H7 (cell line): ENCODE data around the gene SNX32. TPM values are rescaled to one million over a fixed set of nuclear protein-coding genes. Genes with fewer than 3 reads are reported as not detected.
A peak's percentile ranks its signal among the peaks of the same experiment; 100 is the strongest.

Experiments used
- DNase-seq: peaks from one replicate; pipeline ENCODE4 v3.0.0; 2012
- H3K27me3 ChIP-seq: 2 replicates; pipeline ENCODE4 v1.6.0; 2011; ENCODE audit warnings: mild to moderate bottlenecking, low read length; ENCODE audit not compliant: control insufficient read depth, insufficient read depth
- H3K36me3 ChIP-seq: replicated peaks from 2 replicates; pipeline ENCODE4 v1.5.1; 2011; ENCODE audit warnings: low read length; ENCODE audit not compliant: control insufficient read depth, insufficient read depth
- H3K4me3 ChIP-seq: 2 replicates; pipeline ENCODE4 v1.5.1; 2011; ENCODE audit warnings: low read depth, mild to moderate bottlenecking, control low read depth, low read length, moderate library complexity; ENCODE audit not compliant: insufficient read depth
- total RNA-seq: library from RNA; depleted of rRNA; stranded (reverse); fragments of >200 nt; shearing (Covaris generic); gene quantifications from 2 replicates; pipeline ENCODE4 v1.2.3, GENCODE V29; 2014; rRNA removed

Gene SNX32
- total RNA-seq, 1 experiment from 2014 or later, result 0.80 TPM

DNA sequence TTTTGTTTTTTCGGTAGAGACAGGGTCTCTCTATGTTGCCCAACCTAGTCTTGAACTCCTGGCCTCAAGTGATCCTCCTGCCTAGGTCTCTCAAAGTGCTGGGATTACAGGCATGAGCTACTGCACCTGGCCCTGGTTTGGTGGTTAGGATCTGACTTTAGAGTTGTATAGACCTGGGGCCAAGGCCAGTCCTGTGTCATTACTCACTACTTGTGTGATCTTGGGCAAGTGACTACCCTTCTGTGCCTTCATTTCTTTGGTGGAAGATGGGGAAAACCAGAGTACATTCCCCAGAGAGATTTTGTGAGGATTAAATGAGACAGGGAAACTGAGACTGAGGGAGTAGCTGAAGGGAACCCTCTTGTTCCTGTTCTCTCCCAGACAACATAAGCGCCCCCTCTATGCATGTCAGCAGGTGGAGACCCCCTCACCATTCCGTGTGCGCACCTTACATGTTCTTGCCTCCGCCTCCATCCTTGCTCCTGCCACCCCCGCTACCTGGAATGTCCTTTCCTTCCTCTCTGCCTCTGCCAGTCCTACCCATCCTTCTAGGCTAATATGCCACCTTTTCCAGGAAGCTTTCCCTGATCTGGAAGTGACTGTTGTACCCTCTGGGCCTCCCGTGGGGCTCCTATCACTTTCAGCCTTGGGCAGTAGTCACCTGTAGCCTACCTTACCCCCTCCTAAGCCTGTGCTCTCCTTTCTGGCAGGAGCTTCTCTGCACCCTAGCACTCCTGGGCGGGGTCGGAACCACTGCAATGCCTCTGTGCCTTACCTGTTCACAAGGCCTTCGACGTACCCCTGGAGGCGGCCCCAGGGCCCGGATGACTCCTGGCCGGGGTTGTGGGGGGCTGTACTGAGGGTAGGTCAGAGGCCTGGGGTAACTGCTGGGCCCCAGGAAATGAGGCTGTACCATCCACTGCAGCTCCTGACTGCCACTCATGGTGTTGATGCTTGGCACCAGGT, 62.6 kb downstream of the SNX32 start:
- peaks cover 26% of the 10 kb centered on the region for H3K27me3 ChIP-seq
- H3K36me3 ChIP-seq, result no peaks in the 10 kb centered on the region; the same call in 1 of the 2 replicates
- H3K4me3 ChIP-seq, result no peak overlapping the region
- DNase-seq, result no peak

GRCh38 chr11:65897020-65897471, 63.3 kb downstream of the SNX32 start:
- H3K27me3 ChIP-seq, result peaks cover 32% of the 10 kb centered on the region
- no peak for DNase-seq
- no peak overlapping the region for H3K4me3 ChIP-seq
- H3K36me3 ChIP-seq, result no peaks in the 10 kb centered on the region; the same call in 1 of the 2 replicates

DNA sequence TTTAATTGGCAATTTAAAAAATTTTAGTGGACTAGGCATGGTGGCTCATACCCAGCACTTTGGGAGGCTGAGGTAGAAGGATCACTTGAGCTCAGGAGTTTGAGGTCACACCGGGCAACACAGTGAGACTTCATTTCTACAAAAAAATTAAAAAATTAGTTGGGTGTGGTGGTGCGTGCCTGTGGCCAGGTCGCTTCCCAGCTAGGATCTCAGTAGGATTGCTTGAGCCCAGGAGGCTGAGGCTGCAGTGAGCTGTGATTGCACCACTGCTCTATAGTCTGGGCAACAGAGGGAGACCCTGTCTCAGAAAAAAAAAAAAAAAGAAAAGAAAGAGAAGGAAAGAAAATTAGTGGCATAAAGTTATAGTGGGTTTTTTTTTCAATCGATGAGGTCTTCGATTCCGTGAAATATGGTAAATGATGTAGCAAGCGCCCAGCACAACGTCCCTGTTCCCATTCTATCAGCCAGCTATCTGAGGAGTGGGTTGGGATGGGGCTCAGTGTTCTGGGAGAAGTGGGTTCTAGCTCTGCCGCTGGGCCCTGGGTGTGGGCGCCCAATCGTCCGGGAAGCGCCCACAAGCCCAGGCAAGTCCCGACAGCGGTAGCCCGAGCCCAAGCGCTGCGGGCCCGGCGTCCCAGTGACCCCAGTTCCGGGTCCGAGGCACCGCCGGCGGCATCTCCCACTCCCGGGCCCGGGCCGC, 65.0 kb downstream of the SNX32 start:
- DNase-seq, result no peak
- Histone ChIP-seq H3K36me3 (no peaks in the 10 kb centered on the region; the same call in 1 of the 2 replicates), H3K27me3 (peaks cover 36% of the 10 kb centered on the region), H3K4me3 (peak overlapping the region; percentile 61)

- Histone ChIP-seq H3K27me3 (peaks cover 36% of the 10 kb centered on the region), H3K4me3 (peak overlapping the region; percentile 61), H3K36me3 (no peaks in the 10 kb centered on the region; the same call in 1 of the 2 replicates)
- peak; percentile 89 for DNase-seq
These were observed 65.8 kb downstream of the SNX32 start for GRCh38 chr11:65899356-65900124.

DNA sequence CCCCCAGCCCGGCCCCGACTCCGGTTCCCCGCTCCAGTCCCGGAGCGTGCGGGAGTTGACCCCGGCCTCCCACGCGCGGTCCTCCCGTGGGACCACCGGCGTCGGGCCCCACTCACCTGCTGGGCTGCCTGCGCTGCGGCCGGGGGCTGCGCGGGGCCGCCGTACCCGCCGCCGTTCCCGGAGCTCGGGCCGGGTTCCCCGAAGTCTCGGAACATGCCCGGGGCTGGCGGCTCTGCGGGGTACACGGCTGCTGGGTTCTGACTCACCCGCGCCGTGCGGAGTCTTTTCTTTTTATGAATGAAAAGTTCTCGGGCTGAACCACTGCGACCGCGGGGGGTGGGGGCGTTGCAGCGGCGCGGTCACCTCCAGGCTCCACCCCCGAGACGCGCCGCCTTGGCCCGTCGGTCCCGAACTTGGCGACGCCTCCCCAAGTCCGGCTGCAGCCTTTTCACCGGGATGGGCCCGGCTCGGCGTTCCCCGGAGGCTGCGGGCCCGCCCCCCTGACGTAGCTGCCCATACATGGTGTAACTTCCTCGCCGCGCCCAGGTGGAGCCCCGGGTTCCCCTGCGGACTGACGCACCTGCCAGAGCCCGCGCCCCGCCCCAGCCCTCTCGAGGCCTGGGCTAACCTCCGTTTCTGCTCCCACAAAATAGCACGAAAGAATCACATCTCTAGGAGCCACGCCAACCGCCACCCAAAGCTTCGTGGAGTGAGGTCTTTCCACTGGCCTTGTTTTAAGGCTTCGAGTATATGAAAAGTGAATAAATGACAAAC, 66.5 kb downstream of the SNX32 start, which contains the start of gene FOSL1:
Gene FOSL1 (minus strand): TSS at position 264 of the 774 bp plus-strand sequence. CDS start 49 bp downstream, at position 215.
- peak; percentile 99 for DNase-seq
- H3K36me3 ChIP-seq, result no peaks in the 10 kb centered on the region; the same call in 1 of the 2 replicates
- peak within 1 kb of the TSS; percentile 61 for H3K4me3 ChIP-seq
- H3K27me3 ChIP-seq, result peaks cover 36% of the 10 kb centered on the region

DNA sequence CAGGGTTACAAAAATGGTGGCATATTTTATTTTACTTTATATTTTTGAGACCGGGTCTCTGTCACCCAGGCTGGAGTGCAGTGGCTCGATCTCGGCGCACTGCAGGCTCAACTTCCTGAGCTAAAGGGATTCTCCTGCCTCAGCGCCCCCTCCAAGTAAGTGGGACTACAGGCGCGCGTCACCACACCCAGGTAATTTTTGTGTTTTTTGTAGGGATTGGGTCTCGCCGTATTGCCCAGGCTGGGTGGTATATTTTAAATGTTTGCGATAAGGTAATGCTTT, 67.1 kb downstream of the SNX32 start:
- H3K36me3 ChIP-seq, result no peaks in the 10 kb centered on the region; the same call in 1 of the 2 replicates
- H3K27me3 ChIP-seq, result peaks cover 36% of the 10 kb centered on the region
- DNase-seq, result no peak
- no peak overlapping the region; the same call in 1 of the 2 replicates for H3K4me3 ChIP-seq

GRCh38 chr11:65903068-65903481, 69.3 kb downstream of the SNX32 start:
- no peaks in the 10 kb centered on the region for H3K36me3 ChIP-seq
- DNase-seq, result peak; percentile 76
- peaks cover 36% of the 10 kb centered on the region for H3K27me3 ChIP-seq
- no peak overlapping the region for H3K4me3 ChIP-seq

Other genes with a start within 250 kb of the SNX32 start
- not detected in 2 replicates for gene KCNK7, start 238.2 kb upstream of the SNX32 start, total RNA-seq
- gene MAP3K11, start 219.7 kb upstream of the SNX32 start, total RNA-seq, result 30.1 and 33.2 TPM in 2 replicates
- gene PCNX3, start 218.2 kb upstream of the SNX32 start, total RNA-seq, result 21.7 and 25.9 TPM in 2 replicates
- gene SIPA1, start 195.9 kb upstream of the SNX32 start, total RNA-seq, result 52.7 and 65.9 TPM in 2 replicates
- gene RELA, start 171.0 kb upstream of the SNX32 start, total RNA-seq, result 17.7 and 28.4 TPM in 2 replicates
- 37.2 and 51.1 TPM in 2 replicates for gene KAT5, start 121.7 kb upstream of the SNX32 start, total RNA-seq
- 21.5 and 23.3 TPM in 2 replicates for gene RNASEH2C, start 113.2 kb upstream of the SNX32 start, total RNA-seq
- gene AP5B1, start 53.0 kb upstream of the SNX32 start, total RNA-seq, result 6.7 and 7.8 TPM in 2 replicates
- gene OVOL1, start 46.9 kb upstream of the SNX32 start, total RNA-seq, result 1.2 and 1.4 TPM in 2 replicates
- gene CFL1, start 24.2 kb downstream of the SNX32 start, total RNA-seq, result 916 and 1,083 TPM in 2 replicates
- 38.0 and 49.7 TPM in 2 replicates for gene MUS81, start 26.5 kb downstream of the SNX32 start, total RNA-seq
- 8.5 and 13.2 TPM in 2 replicates for gene EFEMP2, start 38.8 kb downstream of the SNX32 start, total RNA-seq
- gene CTSW, start 45.9 kb downstream of the SNX32 start, total RNA-seq, result not detected in 2 replicates
- gene FIBP, start 54.5 kb downstream of the SNX32 start, total RNA-seq, result 113 and 139 TPM in 2 replicates
- gene CCDC85B, start 56.7 kb downstream of the SNX32 start, total RNA-seq, result 39.2 and 42.4 TPM in 2 replicates
- 0.48 and 1.0 TPM in 2 replicates for gene FOSL1, start 66.4 kb downstream of the SNX32 start, total RNA-seq
- gene C11orf68, start 85.1 kb downstream of the SNX32 start, total RNA-seq, result 23.9 and 29.1 TPM in 2 replicates
- 88.1 and 97.5 TPM in 2 replicates for gene DRAP1, start 85.5 kb downstream of the SNX32 start, total RNA-seq
- 1.7 and 4.1 TPM in 2 replicates for gene TSGA10IP, start 111.5 kb downstream of the SNX32 start, total RNA-seq
- gene SART1, start 127.8 kb downstream of the SNX32 start, total RNA-seq, result 27.5 and 34.6 TPM in 2 replicates
- 37.7 and 39.9 TPM in 2 replicates for gene EIF1AD, start 168.2 kb downstream of the SNX32 start, total RNA-seq
- gene BANF1, start 168.5 kb downstream of the SNX32 start, total RNA-seq, result 42.8 and 57.4 TPM in 2 replicates
- 0.48 TPM in 1 of 2 replicates, not detected in the other for gene CST6, start 178.0 kb downstream of the SNX32 start, total RNA-seq
- gene CATSPER1, start 192.5 kb downstream of the SNX32 start, total RNA-seq, result not detected in 2 replicates
- gene GAL3ST3, start 215.2 kb downstream of the SNX32 start, total RNA-seq, result 21.7 and 23.1 TPM in 2 replicates
- gene SF3B2, start 218.4 kb downstream of the SNX32 start, total RNA-seq, result 194 and 221 TPM in 2 replicates
- 16.2 and 20.1 TPM in 2 replicates for gene PACS1, start 236.3 kb downstream of the SNX32 start, total RNA-seq